HG02763 (cell line): ENCODE data around the gene ADAM23.

Experiments used
- ATAC-seq: cut with Tn5 transposase; IDR thresholded peaks from one replicate; pipeline ENCODE4 v1.9.1; 2021; ENCODE audit warnings: mild to moderate bottlenecking, moderate library complexity; ENCODE audit not compliant: unreplicated experiment

ADAM23 gene

DNA sequence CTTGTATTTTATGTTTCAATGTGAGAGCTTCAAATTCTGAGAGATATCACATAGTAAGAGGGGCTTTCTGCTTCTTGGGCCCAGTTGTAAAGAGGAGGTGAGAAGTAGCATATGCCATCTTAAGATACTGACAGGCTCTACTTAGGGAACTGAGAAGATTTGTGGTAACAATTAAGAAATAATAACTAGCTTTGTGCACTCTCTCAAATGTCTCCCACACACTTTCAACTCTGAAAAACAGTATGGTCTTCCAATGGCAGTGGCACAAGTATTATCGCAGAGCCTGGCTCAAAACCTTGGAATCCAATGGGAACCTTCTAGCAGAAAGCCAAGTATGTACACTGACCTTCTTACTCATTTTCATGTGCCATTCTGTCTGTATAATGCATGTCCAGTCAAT is 118.6 kb downstream of the ADAM23 start:
- ATAC-seq: no peak

DNA sequence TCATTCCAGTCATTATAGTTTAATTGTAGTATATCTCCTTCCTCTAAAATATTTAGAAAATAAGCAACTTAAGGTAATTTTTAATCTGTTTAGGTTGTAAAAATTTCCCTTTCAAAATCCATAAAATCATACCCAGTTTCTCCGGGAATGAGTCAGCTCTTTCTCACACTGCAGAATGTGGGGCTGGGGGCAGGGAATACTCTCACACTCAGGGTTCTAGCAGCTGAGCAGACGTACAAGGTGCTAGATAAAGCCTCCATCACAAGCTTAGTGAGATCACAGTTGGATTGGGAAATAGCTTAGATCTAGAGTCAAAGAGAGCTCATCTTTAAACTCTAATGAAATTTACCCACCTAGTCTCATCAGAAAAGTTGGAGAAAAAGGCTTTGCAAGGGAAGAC is 119.0 kb downstream of the ADAM23 start:
- ATAC-seq: no peak

DNA sequence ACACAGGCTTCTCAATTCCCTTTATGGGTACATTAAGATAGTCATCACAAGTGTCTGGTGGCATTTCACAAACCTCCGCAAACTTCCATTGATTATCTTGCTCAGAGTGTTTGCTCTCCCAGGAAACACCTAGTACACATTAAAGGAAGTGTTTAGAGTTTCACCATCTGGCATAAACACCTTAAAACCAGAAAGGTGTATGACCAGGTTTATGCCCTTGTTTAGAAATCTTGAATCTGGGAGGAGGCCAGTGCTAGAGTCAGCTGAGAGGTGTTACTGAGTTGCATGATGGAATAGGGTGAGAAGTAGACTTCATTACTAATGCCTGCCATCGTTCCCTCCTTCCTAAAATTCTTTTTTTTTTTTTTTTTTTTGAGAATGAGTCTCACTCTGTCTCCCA is 120.0 kb downstream of the ADAM23 start:
- no peak for ATAC-seq

DNA sequence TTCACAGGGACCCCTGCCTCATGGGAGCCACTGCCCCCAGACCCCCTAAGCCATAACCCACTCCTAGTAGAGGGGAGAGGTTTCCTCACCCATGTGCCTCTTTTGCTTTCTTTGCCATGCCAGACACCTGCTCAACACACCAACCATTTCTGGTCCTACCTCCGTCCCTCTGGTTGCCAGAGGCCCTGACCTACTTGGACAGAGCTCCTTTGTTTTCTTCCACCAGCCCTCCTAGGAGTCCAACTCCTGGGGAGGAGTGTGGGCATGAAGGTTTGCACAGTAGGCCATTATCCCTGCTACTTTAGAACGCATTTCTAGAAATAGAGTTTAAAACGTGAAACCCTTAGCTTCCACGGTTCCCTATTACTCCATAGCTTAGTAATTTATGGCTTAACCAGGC is 122.3 kb downstream of the ADAM23 start:
- no peak for ATAC-seq

DNA sequence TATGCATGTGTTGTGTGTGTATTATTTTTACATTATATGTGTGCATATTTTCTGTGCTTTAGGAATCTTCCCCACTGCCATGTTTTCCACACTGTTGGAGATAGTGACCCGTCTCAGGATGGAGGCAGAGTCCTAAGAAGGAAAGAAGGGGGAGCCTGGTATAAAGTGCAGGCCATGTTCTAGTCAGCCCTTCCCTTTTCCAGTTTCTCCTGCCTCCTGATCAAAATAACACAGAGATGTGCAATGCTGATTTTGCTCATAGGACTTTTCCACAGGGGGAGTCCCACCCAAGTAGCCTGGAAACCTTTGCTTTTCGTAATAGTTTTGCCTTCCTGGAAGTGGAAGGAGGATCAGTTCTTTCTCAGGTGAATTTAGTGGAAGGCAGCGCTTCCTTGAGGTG is 126.1 kb downstream of the ADAM23 start:
- ATAC-seq: no peak

DNA sequence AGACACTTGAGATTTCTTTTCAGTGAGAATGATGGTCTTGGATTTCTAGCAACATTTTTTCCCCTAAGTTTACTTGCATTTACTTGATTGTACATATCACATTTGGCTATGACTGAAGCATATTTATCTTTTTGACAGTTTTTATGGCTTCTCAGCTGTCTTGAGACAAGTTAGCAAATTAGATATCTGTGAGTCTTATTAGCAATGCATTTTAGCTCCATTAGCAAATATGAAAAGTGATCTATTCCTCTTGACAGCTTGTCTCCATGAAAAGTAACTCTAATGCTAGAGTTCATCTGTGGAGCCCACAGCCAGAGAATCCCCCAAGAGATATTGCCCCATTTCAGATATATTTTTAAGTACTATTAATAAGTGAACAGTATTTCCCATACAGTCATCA is 126.9 kb downstream of the ADAM23 start:
- ATAC-seq: no peak

DNA sequence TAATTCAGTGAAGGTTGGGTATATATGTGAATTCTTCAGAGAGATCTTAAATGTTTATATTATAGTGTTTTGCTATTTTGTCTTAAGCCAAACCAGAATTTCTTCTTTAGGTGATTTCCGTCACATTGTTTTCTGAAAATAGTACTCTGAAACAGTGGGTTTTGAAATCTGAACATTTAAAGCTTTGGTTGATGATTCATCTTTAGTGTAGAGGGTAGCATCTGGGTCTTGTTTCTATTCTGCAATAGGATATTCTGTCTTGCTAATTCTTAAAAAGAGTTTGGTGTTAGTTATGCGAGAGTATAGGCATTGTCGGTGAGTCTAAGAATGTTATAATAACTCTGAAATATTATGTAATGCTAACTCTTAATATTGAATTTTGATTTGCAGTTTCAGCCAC is 129.4 kb downstream of the ADAM23 start:
- no peak for ATAC-seq

DNA sequence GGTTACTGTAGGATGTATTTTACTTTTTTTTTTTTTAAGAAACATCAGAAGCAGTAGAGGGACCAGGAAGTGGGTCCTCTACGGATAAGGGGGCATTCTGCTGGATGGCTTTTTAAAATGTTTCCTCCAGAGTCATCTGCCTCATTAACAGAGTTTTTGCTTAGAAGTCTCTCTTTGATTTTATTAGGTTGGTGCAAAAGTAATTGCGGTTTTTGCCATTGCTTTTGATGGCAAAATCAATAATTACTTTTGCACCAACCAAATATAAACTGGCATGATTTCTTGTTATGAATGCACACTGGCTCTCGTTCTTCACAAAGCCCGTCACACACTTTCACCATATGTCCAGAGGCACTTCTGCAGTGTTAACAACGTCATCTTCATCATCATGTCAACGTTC is 130.5 kb downstream of the ADAM23 start:
- no peak for ATAC-seq

DNA sequence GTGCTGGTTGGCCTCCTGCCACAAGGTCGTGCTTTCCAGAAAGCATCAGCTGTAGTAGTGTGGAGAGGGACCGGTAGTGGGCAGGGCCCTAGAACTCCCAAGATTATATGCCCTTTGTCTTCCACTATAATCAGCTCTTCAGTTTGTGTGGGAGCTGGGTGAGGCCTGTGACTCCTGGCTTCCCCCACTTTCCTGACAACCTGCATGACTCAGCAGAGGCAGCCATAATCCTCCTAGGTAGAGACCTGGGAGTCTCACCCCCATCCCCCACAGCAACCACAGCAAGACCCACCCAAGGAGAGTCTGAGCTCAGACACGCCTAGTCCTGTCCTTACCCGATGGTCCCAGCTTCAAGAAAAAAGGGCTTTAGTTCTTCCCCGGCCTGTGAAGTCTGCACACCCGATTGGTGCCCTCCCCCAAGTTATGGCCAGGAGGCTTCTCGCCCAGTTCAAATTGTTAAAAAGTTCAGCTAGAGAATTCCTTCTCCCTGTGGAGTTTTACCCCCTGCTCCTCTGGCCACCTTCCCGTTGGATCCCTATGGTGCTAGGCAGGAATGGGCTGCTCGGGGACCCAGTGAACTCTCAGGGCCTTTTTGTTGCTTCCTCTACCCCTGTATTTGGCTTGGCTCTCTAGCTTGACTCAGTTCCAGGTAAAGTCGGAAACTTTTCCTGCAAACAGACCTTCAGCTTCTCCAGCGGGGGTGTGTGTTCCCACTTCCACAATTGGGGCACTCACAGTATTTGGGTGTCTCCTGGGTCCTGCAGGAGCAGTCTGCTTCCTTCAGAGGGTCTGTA is 141.2 kb downstream of the ADAM23 start:
- ATAC-seq: no peak

DNA sequence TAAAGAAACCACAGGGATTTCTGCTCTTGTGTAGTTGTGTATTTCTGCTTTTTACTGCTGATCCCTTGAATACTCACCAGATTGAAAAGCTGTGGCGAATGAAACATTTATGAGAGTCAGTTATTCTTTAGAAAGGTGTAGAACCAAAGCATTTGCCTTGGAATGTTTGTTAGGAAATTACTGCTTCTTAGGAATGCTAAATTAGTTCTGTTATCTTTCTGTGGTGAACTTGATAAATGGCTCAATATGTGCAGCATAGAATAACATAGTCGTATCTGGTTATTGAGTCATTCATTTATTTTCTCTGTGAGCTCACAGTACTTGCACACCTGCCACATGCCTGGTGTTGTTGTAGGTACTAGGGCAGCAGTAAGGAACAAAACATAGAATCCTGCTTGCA is 142.0 kb downstream of the ADAM23 start:
- no peak for ATAC-seq

DNA sequence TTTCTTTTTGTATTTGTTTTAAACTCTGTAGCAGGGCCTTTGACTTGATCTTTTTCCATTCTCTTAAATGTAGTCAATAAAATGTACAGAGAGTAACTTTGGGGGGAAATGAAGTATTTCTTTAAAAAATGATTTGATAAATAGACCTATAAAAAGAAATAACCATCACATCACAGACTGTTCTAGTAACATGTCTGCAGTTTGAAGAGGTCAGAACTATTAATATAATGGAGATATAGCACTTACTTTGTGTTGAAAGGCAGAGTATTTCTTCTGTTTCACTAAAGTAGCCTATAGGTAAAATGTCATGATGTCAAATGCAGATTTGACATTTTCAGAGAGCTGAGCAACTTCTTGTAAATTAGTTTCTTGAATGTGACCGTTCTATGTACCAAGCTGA is 143.3 kb downstream of the ADAM23 start:
- ATAC-seq: no peak

DNA sequence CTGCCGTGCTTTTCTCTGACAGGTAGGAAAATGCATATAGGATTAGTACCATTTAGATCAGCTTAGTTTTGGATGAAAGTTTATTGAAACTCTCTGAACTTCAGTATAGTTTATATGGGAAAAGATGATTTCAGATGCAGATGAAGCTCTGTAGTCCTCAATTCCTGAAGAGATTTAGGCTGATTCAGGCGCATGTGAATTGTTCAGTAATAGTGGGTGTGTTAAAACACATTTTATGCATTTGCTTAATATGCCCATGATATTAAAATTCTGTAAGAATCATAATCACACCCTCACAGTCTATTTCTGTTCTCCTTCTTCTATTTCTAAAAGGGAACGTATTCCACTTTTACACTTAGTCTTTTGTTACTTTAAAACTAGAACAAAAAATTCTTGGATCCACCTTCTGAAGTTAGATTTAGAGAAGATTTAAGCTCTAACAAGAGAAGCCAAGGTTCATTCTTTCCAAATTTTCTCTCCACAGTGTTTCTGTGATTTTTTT is 154.4 kb downstream of the ADAM23 start:
- no peak for ATAC-seq

DNA sequence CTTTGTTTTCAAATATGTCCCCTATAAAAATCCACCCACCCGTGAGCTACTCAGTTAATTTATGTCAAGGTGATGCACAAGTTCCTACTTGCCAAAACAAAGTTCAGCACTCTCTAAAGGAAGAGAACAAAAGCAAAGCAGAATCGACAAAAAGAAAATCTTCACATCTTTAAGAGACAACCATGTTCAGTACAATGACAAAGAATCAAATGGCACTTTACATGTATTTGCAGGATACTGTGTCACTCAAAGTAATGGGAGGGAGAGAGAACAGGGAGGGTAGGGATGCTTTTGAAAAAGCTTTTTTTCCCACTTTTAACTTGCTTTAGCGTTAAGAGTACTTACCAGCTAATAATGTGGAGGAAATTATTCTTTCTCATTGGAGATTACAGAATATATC is 159.9 kb downstream of the ADAM23 start:
- ATAC-seq: no peak

DNA sequence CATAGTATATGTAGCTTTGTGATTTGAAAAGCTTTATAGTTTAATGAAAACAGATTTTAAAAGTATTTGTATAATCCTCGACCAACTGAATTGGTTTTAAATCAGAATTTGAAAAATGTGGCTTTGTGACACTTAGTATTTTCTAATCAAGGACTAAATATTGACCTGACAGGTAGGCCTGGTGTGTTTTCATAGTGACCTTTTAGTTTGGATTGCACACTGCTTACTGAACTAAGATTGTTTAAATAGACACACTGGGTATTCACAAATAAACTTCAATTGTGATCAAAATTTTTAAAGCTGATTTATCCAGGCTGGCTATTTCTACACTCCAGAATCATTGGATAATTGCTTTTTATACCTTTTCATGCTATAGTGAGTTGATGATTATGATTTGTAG is 167.1 kb downstream of the ADAM23 start:
- ATAC-seq: no peak

DNA sequence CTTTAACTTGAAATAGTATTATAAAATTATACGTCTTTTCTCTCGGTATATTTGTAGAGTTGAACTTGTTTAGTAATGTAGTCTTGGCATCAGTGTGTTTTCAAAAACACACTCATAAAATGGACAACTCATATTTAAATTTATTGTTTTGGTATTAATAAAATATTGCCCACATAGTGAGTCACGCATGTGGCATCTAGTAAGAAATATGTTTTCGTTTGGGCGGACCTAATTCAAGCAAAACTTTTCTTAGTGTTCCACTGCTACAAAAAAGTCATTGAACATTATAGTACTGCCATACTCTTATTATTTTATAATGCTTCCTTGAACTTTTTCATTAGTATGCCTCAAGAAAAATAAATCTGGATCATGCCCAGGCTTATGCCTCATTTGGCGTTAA is 167.9 kb downstream of the ADAM23 start:
- ATAC-seq: no peak

DNA sequence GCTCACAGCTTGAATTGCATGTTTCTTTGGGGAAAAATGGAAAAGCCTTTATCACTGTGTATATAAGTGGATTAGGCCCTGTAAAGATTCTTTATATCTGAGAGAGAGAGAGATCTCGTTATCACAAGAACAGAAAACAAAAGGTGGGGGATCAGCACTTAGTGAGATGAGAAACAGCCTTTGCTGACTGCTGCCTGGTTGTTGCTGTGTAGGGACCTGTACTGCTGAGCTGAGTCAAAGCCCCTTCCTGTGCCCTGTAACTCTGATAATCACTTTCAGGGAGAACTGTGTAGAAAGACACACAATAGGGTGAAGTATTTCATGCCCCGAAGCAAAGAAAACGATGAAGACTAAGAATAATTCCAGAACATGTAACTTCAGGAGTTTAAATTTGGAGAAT is 168.4 kb downstream of the ADAM23 start:
- ATAC-seq: no peak

DNA sequence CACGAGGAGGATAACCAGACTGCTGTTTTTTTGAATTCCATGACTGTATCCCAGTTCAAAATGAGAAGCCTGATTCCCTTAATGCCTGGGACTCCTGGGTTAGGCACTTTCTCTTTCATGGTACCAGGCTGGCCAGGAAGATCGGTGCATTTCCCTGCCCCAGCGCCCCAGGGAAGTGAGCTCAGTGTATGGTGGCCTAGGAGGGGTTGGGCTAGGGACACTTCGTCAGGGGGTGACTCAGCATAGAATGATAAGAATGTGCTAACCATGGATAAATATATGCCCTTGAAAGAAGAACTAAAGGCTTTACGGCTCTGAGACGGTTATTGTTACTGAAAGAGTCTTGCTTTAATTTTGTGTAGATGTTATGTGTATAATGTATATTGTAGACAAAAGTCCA is 171.5 kb downstream of the ADAM23 start:
- no peak for ATAC-seq

DNA sequence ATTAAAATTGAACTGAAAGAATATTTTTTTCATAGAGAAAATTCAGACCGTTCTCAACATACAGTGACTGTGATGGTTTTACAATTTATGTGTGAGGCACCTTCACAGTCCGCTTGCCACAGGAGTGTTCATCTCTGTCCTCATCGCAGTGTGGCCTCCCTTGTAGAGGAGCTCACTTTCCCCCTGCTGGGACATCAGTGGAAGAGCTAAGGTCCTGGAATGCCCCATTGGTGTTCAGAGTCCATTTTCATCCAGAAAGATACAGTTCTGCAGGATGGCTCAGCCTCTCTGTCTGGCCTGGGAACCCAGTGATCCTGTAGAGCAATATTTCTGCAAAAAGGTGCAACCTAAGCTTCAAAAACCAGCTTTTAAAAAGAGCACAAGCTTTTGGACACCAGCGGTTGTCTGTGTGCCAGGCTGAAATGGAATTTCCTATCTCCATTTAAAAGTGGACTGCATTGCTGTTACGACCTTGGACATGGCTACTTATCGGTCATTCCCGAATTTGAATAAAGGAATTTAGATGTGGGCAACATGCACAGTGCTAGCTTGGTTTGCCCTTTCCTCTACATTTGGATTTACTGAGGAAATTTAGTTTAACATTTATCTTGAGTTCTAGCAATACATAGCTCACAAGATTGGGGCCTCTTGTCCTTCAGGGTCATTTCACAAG is 172.2 kb downstream of the ADAM23 start:
- ATAC-seq: no peak

DNA sequence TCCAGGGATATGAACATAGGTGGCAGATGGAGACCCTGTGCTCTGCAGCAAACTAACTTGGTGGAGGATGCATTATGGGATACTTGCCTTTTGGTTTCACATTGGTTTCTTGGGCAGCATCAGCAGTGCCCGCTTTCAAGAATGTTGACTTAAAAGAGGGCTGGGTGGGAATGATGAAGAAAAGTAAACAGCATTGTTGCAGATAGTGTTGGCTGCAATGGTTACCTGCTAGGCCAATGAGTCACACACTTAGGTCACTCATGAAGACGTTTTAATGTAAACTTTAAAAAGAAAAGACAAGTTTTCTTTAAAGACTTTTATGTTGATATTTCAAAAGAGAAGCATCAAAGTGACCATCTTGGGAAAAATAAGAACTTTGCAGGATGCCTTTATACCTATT is 172.8 kb downstream of the ADAM23 start:
- no peak for ATAC-seq

DNA sequence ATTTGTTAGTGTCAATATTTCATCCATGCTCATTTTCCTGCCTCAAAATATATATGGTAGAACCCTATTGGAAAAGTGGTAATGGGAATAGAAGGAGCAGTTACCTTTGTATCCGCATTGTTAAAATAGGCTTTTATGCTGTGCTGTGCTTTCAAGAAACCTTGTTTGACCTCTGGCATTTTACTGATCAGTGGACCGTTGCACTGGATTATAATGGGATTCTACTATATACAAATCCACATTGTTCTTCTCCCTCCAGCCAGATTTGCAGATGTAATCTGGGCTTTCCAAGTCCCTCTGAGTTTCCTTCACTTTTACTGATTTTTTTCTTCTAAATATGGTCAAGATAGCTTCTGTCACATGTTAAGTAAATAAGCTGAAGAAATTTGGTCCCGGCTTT is 175.7 kb downstream of the ADAM23 start:
- ATAC-seq: no peak

DNA sequence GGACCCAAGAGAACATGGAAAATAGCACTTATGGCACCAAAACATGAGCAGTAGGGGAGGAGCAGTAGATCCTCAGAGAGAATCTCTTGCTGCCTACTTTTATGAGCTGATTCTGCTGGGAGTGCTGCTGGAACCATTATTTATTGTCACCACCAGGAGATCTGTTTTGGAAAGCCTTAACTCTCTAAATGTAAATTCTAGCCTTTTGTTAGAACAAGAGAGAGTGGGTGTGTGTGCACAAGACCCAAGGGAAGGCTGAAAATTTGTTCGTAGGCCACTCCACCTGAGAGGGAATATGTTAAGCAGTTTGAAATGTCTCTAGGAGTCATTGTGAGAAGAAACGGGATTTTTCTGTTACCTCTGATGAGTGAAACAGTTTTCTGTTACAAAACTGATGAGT is 182.8 kb downstream of the ADAM23 start:
- ATAC-seq: no peak

DNA sequence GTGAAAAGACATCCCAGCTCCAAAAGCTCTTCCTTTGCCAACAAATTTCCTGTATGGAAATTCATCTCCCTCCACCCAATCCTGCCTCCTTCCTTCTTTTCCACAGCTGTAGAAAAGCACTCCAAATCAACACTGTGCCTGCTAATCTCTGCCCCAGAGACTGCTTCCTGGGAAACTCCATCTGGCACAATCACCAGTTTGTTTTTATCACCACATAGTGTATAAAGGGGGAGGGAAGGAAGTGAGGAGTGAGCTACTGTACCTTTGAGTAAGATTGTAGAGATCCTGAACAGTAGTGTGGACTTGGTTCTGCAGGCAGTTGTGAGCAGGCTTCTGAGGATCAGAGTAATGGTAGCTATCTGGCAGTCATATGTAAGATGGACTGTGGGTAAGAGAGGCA is 184.3 kb downstream of the ADAM23 start:
- no peak for ATAC-seq

DNA sequence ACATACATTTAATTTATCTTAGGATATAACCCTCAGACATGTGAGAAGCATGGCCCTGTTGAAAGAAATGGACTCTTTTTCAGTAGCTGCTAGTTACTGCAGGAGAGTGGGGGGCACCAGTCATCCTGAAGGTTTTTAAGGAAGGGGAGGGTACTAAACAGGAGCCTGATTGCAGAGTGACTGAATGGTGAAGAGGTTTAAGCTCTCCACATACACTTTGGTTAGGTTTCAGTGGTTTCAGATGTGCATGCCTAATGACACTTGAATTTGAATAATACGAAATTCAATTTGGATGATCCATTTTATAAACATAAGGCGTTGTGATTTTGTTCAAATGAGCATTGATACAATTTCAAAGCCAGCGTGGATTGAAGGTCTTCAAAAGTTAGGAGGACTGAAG is 188.0 kb downstream of the ADAM23 start:
- ATAC-seq: no peak
